DND-41 (cell line): Measurements from ENCODE around the gene METTL6.

ENCODE experiments used
- CTCF ChIP-seq: IDR thresholded peaks from 2 replicates; pipeline ENCODE4 v1.5.1; 2012; ENCODE audit warnings: borderline replicate concordance, low read length, moderate library complexity, mild to moderate bottlenecking; ENCODE audit not compliant: poor library complexity, severe bottlenecking; ENCODE audit errors: extremely low read depth
- EZH2 ChIP-seq: IDR thresholded peaks from 3 replicates; pipeline ENCODE4 v1.6.1; 2012; ENCODE audit warnings: borderline replicate concordance, low read depth, mild to moderate bottlenecking, moderate library complexity, low read length, inconsistent platforms; ENCODE audit not compliant: severe bottlenecking

- TF ChIP-seq CTCF (no peak), EZH2 (no peak)
Measured at GRCh38 chr3:15436246-15436645, 8.9 kb upstream of the METTL6 start.
